HAP-1 (cell line): ENCODE data around the gene CEP135.
A peak's percentile ranks its signal among the peaks of the same experiment; 100 is the strongest.

Source experiments
- DNase-seq, 2 experiments: peaks; one replicate each; pipeline ENCODE4 v3.0.0-alpha.2; 2016 to 2020; ENCODE audit warnings: low spot score in 2 of 2
- H3K27me3 ChIP-seq: fragments of 250-450 bp; sonication (Bioruptor Pico); 2 replicates; pipeline ENCODE4 v1.5.1; 2020; ENCODE audit warnings: low read depth, mild to moderate bottlenecking, moderate library complexity
- H3K36me3 ChIP-seq: fragments of 250-450 bp; sonication (Bioruptor Pico); replicated peaks from 2 replicates; pipeline ENCODE4 v1.5.1; 2020; ENCODE audit warnings: mild to moderate bottlenecking
- H3K4me1 ChIP-seq: fragments of 250-450 bp; sonication (Bioruptor Pico); 2 replicates; pipeline ENCODE4 v1.5.1; 2020; ENCODE audit warnings: mild to moderate bottlenecking
- H3K4me3 ChIP-seq: fragments of 250-450 bp; sonication (Bioruptor Pico); 2 replicates; pipeline ENCODE4 v1.5.1; 2020; ENCODE audit warnings: mild to moderate bottlenecking, moderate library complexity
- H3K9me3 ChIP-seq: fragments of 250-450 bp; sonication (Bioruptor Pico); 2 replicates; pipeline ENCODE4 v1.5.1; 2020; ENCODE audit warnings: mild to moderate bottlenecking, moderate library complexity
- in situ Hi-C: fragments of 300-500 bp; cut with MboI; formaldehyde crosslinking; loops from 3 replicates; pipeline ENCODE4 v1.14.3; 2020; ENCODE audit warnings: low sequenced_read_pairs, inconsistent platforms, mixed read lengths

Gene CEP135, protein sequence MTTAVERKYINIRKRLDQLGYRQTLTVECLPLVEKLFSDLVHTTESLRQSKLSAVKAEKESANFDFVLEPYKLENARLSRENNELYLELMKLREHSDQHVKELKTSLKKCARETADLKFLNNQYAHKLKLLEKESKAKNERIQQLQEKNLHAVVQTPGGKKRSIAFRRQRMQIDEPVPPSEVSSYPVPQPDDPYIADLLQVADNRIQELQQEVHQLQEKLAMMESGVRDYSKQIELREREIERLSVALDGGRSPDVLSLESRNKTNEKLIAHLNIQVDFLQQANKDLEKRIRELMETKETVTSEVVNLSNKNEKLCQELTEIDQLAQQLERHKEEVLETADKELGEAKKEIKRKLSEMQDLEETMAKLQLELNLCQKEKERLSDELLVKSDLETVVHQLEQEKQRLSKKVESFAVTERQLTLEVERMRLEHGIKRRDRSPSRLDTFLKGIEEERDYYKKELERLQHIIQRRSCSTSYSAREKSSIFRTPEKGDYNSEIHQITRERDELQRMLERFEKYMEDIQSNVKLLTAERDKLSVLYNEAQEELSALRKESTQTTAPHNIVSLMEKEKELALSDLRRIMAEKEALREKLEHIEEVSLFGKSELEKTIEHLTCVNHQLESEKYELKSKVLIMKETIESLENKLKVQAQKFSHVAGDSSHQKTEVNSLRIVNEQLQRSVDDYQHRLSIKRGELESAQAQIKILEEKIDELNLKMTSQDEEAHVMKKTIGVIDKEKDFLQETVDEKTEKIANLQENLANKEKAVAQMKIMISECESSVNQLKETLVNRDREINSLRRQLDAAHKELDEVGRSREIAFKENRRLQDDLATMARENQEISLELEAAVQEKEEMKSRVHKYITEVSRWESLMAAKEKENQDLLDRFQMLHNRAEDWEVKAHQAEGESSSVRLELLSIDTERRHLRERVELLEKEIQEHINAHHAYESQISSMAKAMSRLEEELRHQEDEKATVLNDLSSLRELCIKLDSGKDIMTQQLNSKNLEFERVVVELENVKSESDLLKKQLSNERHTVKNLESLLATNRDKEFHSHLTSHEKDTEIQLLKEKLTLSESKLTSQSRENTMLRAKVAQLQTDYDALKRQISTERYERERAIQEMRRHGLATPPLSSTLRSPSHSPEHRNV

GRCh38 chr4:55948726-55949481 is at the start of gene CEP135:
CEP135 (plus strand) TSS chr4:55948945; CDS start chr4:55952131, 3,186 bp downstream.
- Histone ChIP-seq H3K4me3 (peak within 1 kb of the TSS; percentile 78), H3K4me1 (peaks cover 30% of the 10 kb centered on the region), H3K27me3 (no peaks in the 10 kb centered on the region), H3K9me3 (no peaks in the 10 kb centered on the region), H3K36me3 (peaks cover 10% of the 10 kb centered on the region)
- DNase-seq, result peak; percentile 88 to 96
- in situ Hi-C loops, result loop anchor here (10.0 kb wide), 1 partner anchor 356 kb away; no protein-coding TSS in a partner anchor

- Histone ChIP-seq H3K27me3 (no peaks in the 10 kb centered on the region), H3K9me3 (no peaks in the 10 kb centered on the region), H3K36me3 (peaks cover 5% of the 10 kb centered on the region; the same call in 1 of the 2 replicates), H3K4me3 (no peak overlapping the region), H3K4me1 (no peaks in the 10 kb centered on the region)
- DNase-seq, result no peak
- in situ Hi-C loops, result no loop called here
These were observed 46.1 kb upstream of the CEP135 start for GRCh38 chr4:55902677-55903076.

- DNase-seq, result no peak
- in situ Hi-C loops, result no loop called here
- H3K4me3 ChIP-seq, result no peak overlapping the region
These were observed 45.2 kb upstream of the CEP135 start for GRCh38 chr4:55903577-55903976.

GRCh38 chr4:55904576-55904975 is 44.2 kb upstream of the CEP135 start:
- in situ Hi-C loops, result no loop called here
- H3K36me3 ChIP-seq, result peaks cover 5% of the 10 kb centered on the region; the same call in 1 of the 2 replicates

More at GRCh38 chr4:55903577-55903976, 45.2 kb upstream of the CEP135 start:
- peaks cover 5% of the 10 kb centered on the region; the same call in 1 of the 2 replicates for H3K36me3 ChIP-seq
- no peaks in the 10 kb centered on the region for H3K4me1 ChIP-seq
- H3K27me3 ChIP-seq, result no peaks in the 10 kb centered on the region
- H3K9me3 ChIP-seq, result no peaks in the 10 kb centered on the region

DNA sequence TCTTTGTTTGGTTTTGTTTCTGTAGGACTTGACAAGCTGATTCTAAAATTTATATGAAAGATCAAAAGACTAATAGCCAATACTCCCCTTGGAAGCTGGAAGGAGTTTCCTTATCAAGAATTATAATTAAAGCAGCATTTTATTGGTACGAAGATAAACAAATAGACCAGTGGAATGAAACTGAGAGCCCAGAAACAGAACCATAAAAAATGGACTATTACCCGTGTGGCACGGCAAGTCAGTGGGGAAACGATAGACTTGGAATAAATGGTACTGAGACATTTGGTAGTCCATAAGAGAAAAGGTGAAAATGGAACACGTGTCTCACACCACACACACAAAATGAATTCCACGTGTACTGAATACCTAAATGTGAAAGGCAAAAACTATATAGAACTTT is 42.4 kb upstream of the CEP135 start:
- no peak overlapping the region for H3K4me3 ChIP-seq
- in situ Hi-C loops, result no loop called here
- peaks cover 5% of the 10 kb centered on the region; the same call in 1 of the 2 replicates for H3K36me3 ChIP-seq
- H3K27me3 ChIP-seq, result no peaks in the 10 kb centered on the region
- DNase-seq, result no peak
- H3K4me1 ChIP-seq, result no peaks in the 10 kb centered on the region
- no peaks in the 10 kb centered on the region for H3K9me3 ChIP-seq

More at GRCh38 chr4:55904576-55904975, 44.2 kb upstream of the CEP135 start:
- no peak for DNase-seq
- H3K27me3 ChIP-seq, result no peaks in the 10 kb centered on the region
- H3K4me3 ChIP-seq, result no peak overlapping the region
- H3K9me3 ChIP-seq, result no peaks in the 10 kb centered on the region
- H3K4me1 ChIP-seq, result no peaks in the 10 kb centered on the region

DNA sequence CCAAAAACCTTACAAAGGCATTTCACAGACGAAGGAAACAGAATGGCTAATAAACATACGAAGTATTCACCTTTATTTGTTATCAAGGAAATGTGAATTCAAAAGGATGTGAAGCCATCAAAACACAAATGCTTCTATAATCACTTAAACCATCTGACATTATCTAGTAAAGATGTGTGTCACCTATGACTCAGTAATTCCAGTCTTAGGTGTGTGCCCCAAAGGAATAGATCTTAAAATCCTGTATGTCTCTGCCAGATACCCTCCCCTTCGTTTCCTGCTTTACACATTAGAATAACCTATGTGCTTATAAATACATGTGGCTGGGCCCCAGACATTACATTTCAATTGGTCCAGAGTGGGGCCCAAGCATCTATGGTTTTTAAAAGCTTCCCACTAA is 41.8 kb upstream of the CEP135 start:
- Histone ChIP-seq H3K36me3 (peaks cover 5% of the 10 kb centered on the region; the same call in 1 of the 2 replicates), H3K4me1 (no peaks in the 10 kb centered on the region), H3K9me3 (no peaks in the 10 kb centered on the region), H3K4me3 (no peak overlapping the region), H3K27me3 (no peaks in the 10 kb centered on the region)
- no peak for DNase-seq
- in situ Hi-C loops, result no loop called here

- no peaks in the 10 kb centered on the region for H3K27me3 ChIP-seq
- no peak for DNase-seq
- no peaks in the 10 kb centered on the region for H3K9me3 ChIP-seq
- in situ Hi-C loops, result no loop called here
- peaks cover 2% of the 10 kb centered on the region; the same call in 1 of the 2 replicates for H3K36me3 ChIP-seq
- no peak overlapping the region for H3K4me3 ChIP-seq
- H3K4me1 ChIP-seq, result no peaks in the 10 kb centered on the region
These were observed 41.3 kb upstream of the CEP135 start for GRCh38 chr4:55907469-55907868.

GRCh38 chr4:55910140-55910539 is 38.6 kb upstream of the CEP135 start:
- in situ Hi-C loops, result no loop called here
- no peak overlapping the region for H3K4me3 ChIP-seq
- H3K4me1 ChIP-seq, result no peaks in the 10 kb centered on the region
- H3K27me3 ChIP-seq, result no peaks in the 10 kb centered on the region
- H3K36me3 ChIP-seq, result no peaks in the 10 kb centered on the region
- no peak for DNase-seq
- no peaks in the 10 kb centered on the region for H3K9me3 ChIP-seq

DNA sequence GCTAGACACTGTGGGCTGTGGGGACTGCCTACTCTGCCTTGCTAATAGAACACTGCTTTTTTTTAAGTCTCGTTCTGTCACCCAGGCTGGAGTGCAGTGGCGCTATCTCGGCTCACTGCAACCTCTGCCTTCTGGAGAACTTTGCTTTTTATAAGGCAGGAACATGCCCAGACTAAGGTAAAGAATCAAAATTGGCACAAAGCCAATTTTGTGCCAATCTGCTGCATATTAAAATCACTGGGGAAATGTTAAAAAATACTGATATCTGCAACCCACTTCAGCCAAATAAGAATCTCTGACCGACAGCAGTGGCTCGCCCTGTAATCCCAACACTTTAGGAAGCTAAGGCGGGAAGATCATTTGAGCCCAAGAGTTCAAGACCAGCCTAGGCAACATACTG is 36.5 kb upstream of the CEP135 start:
- no peaks in the 10 kb centered on the region for H3K4me1 ChIP-seq
- no peaks in the 10 kb centered on the region for H3K27me3 ChIP-seq
- no peaks in the 10 kb centered on the region for H3K36me3 ChIP-seq
- no peak for DNase-seq
- in situ Hi-C loops, result no loop called here
- H3K9me3 ChIP-seq, result no peaks in the 10 kb centered on the region
- H3K4me3 ChIP-seq, result no peak overlapping the region

GRCh38 chr4:55920571-55920970 is 28.2 kb upstream of the CEP135 start:
- DNase-seq, result no peak
- Histone ChIP-seq H3K36me3 (no peaks in the 10 kb centered on the region), H3K27me3 (no peaks in the 10 kb centered on the region), H3K4me3 (no peak overlapping the region), H3K4me1 (no peaks in the 10 kb centered on the region), H3K9me3 (no peaks in the 10 kb centered on the region)
- in situ Hi-C loops, result no loop called here

DNA sequence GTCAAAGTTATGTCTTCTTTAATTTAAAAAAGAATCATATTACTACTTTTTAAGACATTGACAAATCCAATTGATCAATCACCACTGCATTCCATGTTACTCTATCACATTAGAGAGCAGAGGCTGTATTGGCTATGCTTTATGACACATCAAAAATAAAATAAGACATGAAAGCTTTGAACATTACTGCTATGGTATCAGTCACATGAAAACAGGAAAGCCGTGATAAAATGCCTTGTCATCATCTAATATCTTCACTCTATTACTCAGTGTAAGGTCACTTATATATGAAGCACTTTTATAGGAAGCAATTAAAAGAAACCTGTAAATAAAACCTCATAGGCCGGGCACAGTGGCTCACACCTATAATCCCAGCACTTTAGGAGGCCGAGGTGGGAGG is 27.7 kb upstream of the CEP135 start:
- DNase-seq, result no peak
- Histone ChIP-seq H3K36me3 (no peaks in the 10 kb centered on the region), H3K9me3 (no peaks in the 10 kb centered on the region), H3K4me3 (no peak overlapping the region), H3K4me1 (no peaks in the 10 kb centered on the region), H3K27me3 (no peaks in the 10 kb centered on the region)
- in situ Hi-C loops, result no loop called here

GRCh38 chr4:55925241-55925640 is 23.5 kb upstream of the CEP135 start:
- H3K27me3 ChIP-seq, result no peaks in the 10 kb centered on the region
- no peaks in the 10 kb centered on the region for H3K36me3 ChIP-seq
- peaks cover 16% of the 10 kb centered on the region for H3K4me1 ChIP-seq
- in situ Hi-C loops, result no loop called here
- DNase-seq, result no peak
- no peak overlapping the region for H3K4me3 ChIP-seq
- H3K9me3 ChIP-seq, result peaks cover 4% of the 10 kb centered on the region; the same call in 1 of the 2 replicates

GRCh38 chr4:55926610-55927009 is 22.1 kb upstream of the CEP135 start:
- peaks cover 4% of the 10 kb centered on the region; the same call in 1 of the 2 replicates for H3K9me3 ChIP-seq
- in situ Hi-C loops, result no loop called here
- DNase-seq, result no peak
- H3K27me3 ChIP-seq, result no peaks in the 10 kb centered on the region
- H3K36me3 ChIP-seq, result no peaks in the 10 kb centered on the region
- peaks cover 16% of the 10 kb centered on the region for H3K4me1 ChIP-seq
- H3K4me3 ChIP-seq, result no peak overlapping the region
